GM04503 (cell line): ENCODE results near the gene ZBTB32.

Experiments
- DNase-seq: peaks from one replicate; pipeline ENCODE4 v3.0.0-alpha.2; 2012; ENCODE audit warnings: low read depth

Gene ZBTB32

GRCh38 chr19:35752746-35753350 lies 48.5 kb downstream of the ZBTB32 start:
- no peak for DNase-seq

GRCh38 chr19:35753634-35754369 lies 49.4 kb downstream of the ZBTB32 start:
- no peak for DNase-seq

- no peak for DNase-seq
These were observed 50.2 kb downstream of the ZBTB32 start for GRCh38 chr19:35754370-35755130.

DNA sequence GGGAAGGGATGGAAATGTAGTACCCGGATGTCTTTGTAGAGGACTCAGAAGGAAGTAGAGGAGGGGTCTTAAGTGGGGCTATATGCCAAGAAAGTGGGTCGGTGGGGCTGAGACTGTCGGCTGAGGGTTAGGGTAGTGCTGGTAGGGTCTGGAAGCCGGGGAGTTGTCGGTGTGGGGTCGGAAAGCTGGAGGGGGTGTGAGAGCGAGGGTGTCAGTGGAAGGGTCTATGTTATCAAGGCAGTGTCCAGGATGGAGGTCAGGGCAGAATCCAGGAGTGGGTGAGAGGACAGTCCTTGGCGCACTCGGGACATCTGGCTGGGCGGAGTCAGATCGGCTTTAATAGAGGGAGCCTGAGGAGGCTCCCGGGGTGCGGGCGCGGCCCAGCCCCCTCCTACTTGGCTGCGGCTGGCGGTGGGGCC lies 50.8 kb downstream of the ZBTB32 start:
- DNase-seq = no peak

GRCh38 chr19:35755550-35756376 lies 51.4 kb downstream of the ZBTB32 start:
- DNase-seq = no peak

- DNase-seq = no peak
These were observed 52.2 kb downstream of the ZBTB32 start, which contains the start of gene HSPB6 for GRCh38 chr19:35756377-35757230. Gene HSPB6, minus strand, starts transcription at chr19:35757029. Its CDS starts 21 bp downstream, at chr19:35757008.

- peak; percentile 64 for DNase-seq
These were observed 52.9 kb downstream of the ZBTB32 start for GRCh38 chr19:35757231-35757748.

- DNase-seq = peak; percentile 97
These were observed 53.6 kb downstream of the ZBTB32 start, which contains the start of gene PROSER3 for GRCh38 chr19:35757749-35758608. Gene PROSER3, plus strand, starts transcription at chr19:35758176. Its CDS starts 40 bp downstream, at chr19:35758216.

DNA sequence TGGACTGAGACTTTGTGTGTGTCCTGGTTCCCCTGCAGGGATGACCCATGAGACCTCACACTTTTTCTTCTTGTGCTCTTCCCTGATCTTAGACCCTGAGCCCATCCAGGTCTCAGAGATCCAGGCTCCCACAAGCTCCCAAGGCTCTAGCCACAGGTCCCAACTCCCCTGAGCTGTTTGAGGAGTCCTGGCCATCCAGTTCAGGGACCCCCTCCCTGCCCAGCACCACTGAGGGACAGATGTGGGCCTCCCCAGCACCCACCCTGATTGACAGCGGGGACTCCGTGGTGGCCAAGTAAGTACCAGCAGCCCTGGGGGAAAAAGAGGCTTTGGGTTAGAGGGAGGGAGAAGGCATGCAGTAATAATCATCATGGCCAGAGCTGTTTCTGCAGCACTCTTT lies 55.3 kb downstream of the ZBTB32 start:
- DNase-seq = no peak

GRCh38 chr19:35760711-35761349 lies 56.5 kb downstream of the ZBTB32 start:
- DNase-seq = no peak

GRCh38 chr19:35764432-35765315 lies 60.3 kb downstream of the ZBTB32 start:
- no peak for DNase-seq
